Muscle layer of duodenum (tissue), 2 donors: ENCODE results near the gene CMKLR1.

Experiments used
- H3K27ac ChIP-seq: one replicate; pipeline ENCODE4 v1.7.0; 2013; ENCODE audit warnings: mild to moderate bottlenecking, low read length
- H3K27me3 ChIP-seq: one replicate; pipeline ENCODE4 v1.7.0; 2013; ENCODE audit warnings: low read depth, mild to moderate bottlenecking, control low read depth, low read length
- H3K36me3 ChIP-seq, 2 donors: one replicate each; pipeline ENCODE4 v1.7.0; 2013; ENCODE audit warnings: low read length in 2 of 2, control low read depth in 1 of 2, mild to moderate bottlenecking in 1 of 2; ENCODE audit not compliant: insufficient read depth in 2 of 2, control insufficient read depth in 1 of 2
- H3K4me1 ChIP-seq, 2 donors: one replicate each; pipeline ENCODE4 v1.7.0; 2013; ENCODE audit warnings: low read length in 2 of 2, mild to moderate bottlenecking in 2 of 2, control low read depth in 1 of 2, moderate library complexity in 1 of 2; ENCODE audit not compliant: insufficient read depth in 2 of 2, control insufficient read depth in 1 of 2
- H3K4me3 ChIP-seq, 2 donors: one replicate each; pipeline ENCODE4 v1.7.0; 2013; ENCODE audit warnings: low read length in 2 of 2, low read depth in 1 of 2, mild to moderate bottlenecking in 1 of 2
- H3K9me3 ChIP-seq, 2 donors: one replicate each; pipeline ENCODE4 v1.7.0; 2013; ENCODE audit warnings: low read length in 2 of 2, control low read depth in 1 of 2, mild to moderate bottlenecking in 1 of 2; ENCODE audit not compliant: control insufficient read depth in 1 of 2
- donor health status: healthy.

CMKLR1 gene

DNA sequence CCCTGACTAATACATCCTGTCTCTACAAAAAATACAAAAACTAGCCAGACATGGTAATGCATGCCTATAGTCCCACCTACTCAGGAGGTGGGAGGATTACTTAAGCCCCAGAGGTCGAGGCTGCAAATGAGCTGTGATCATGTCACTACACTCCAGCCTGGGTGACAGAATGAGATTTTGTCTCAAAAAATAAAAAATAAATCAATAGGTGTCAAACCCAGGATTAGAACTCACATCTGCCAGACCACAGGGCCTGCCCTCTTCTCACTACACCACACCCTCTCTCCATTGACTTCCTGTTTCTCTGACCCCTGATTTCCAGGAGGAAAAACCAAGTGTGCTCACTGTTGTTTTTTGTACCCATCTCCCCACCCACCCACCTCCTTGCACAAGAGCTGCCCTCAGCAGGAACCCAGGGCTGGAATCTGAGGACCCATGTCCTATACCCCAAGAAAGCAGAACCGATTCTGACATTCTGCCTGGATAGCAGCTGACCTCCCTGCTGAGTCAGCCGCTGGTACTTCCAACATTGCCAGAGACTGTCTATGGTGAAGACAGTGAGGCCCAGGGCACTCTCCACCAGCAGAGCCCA, 6.2 kb downstream of the CMKLR1 start:
- Histone ChIP-seq H3K4me3 (no peak overlapping the region), H3K27me3 (no peaks in the 10 kb centered on the region), H3K36me3 (no peaks in the 10 kb centered on the region), H3K4me1 (no peaks in the 10 kb centered on the region), H3K9me3 (peaks cover 0 to 3% of the 10 kb centered on the region in 2 donors), H3K27ac (peak overlapping the region; percentile 18)

DNA sequence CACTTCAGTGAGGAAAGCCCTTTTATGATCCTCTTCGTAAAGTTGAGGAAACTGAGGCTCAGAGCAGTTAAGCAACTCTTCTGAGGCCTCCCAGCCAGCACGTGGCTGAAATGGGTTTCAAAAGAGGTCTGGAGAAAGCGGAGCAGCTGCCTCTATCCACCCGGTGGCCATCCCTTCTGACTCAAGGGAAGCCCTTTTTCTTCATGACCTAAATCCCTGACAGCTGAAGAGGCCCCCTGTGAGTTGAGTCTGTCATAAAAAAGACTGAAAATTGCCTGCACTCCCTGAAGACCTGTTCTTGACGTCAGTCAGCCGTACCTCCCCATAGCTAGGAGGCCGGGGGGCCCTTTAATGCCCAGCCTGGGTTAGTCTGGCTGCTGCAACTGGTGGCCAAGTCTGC, 10.7 kb downstream of the CMKLR1 start:
- Histone ChIP-seq H3K27ac (no peak overlapping the region), H3K4me3 (no peak overlapping the region), H3K9me3 (peaks cover 0 to 3% of the 10 kb centered on the region in 2 donors), H3K4me1 (no peaks in the 10 kb centered on the region), H3K27me3 (no peaks in the 10 kb centered on the region), H3K36me3 (no peaks in the 10 kb centered on the region)

- H3K4me1 ChIP-seq: no peaks in the 10 kb centered on the region
- H3K4me3 ChIP-seq: no peak overlapping the region
- H3K27ac ChIP-seq: no peak overlapping the region
- no peaks in the 10 kb centered on the region for H3K36me3 ChIP-seq
- no peaks in the 10 kb centered on the region for H3K27me3 ChIP-seq
- H3K9me3 ChIP-seq: peaks cover 0 to 3% of the 10 kb centered on the region in 2 donors
Observed at GRCh38 chr12:108327621-108328344, 11.3 kb downstream of the CMKLR1 start.

- Histone ChIP-seq H3K4me3 (no peak overlapping the region), H3K4me1 (no peaks in the 10 kb centered on the region), H3K36me3 (no peaks in the 10 kb centered on the region), H3K9me3 (peaks cover 0 to 3% of the 10 kb centered on the region in 2 donors), H3K27me3 (no peaks in the 10 kb centered on the region), H3K27ac (no peak overlapping the region)
Observed at GRCh38 chr12:108326254-108326750, 12.8 kb downstream of the CMKLR1 start.

GRCh38 chr12:108325549-108325948, 13.6 kb downstream of the CMKLR1 start:
- no peak overlapping the region for H3K27ac ChIP-seq
- no peak overlapping the region for H3K4me3 ChIP-seq
- H3K36me3 ChIP-seq: no peaks in the 10 kb centered on the region
- no peaks in the 10 kb centered on the region for H3K4me1 ChIP-seq
- H3K27me3 ChIP-seq: no peaks in the 10 kb centered on the region
- peaks cover 0 to 3% of the 10 kb centered on the region in 2 donors for H3K9me3 ChIP-seq

DNA sequence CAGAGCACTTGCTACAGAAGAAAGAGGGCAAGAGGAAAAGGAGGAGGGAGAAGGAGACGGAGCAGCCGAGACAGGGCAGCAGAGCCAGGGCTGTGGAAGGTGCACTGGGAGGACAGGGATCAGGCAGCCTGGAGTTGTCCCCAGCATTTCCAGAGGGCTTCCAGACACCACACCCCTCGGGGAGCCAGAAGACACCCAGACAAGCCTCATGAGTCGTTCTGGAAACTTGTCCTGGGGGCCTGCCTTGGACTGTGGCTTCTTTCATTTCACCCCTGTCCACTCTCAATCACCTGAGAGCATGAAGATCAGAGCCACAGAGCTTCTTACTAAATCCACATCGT, 14.1 kb downstream of the CMKLR1 start:
- no peaks in the 10 kb centered on the region for H3K36me3 ChIP-seq
- no peak overlapping the region for H3K4me3 ChIP-seq
- no peak overlapping the region for H3K27ac ChIP-seq
- H3K4me1 ChIP-seq: no peaks in the 10 kb centered on the region
- no peaks in the 10 kb centered on the region for H3K27me3 ChIP-seq
- H3K9me3 ChIP-seq: peaks cover 0 to under 1% of the 10 kb centered on the region in 2 donors

- Histone ChIP-seq H3K4me1 (no peaks in the 10 kb centered on the region), H3K36me3 (no peaks in the 10 kb centered on the region), H3K27ac (no peak overlapping the region), H3K9me3 (no peaks in the 10 kb centered on the region), H3K27me3 (no peaks in the 10 kb centered on the region), H3K4me3 (no peak overlapping the region)
Observed at GRCh38 chr12:108324351-108325017, 14.6 kb downstream of the CMKLR1 start.

GRCh38 chr12:108323581-108323980, 15.5 kb downstream of the CMKLR1 start:
- Histone ChIP-seq H3K9me3 (no peaks in the 10 kb centered on the region), H3K27ac (no peak overlapping the region), H3K4me3 (no peak overlapping the region), H3K4me1 (no peaks in the 10 kb centered on the region), H3K36me3 (no peaks in the 10 kb centered on the region), H3K27me3 (no peaks in the 10 kb centered on the region)

DNA sequence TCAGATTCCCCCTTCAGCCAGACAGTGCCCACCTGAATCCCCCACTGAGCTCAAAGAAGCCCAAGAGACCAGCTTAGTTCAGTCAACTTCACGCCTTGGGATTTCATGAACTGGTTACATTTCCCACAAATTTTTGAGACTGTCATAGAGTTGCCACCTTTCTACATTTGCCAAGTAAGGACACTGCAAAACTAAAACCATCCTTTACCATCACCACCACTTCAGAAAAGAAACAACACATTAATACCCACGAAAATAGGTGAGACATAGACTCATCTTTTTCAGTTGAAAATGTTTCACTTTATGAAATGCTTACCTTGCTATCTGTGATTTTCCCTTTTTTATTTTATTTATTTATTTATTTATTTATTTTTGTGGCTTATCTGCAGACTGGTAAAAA, 16.1 kb downstream of the CMKLR1 start:
- Histone ChIP-seq H3K4me1 (no peaks in the 10 kb centered on the region), H3K4me3 (no peak overlapping the region), H3K36me3 (no peaks in the 10 kb centered on the region), H3K9me3 (no peaks in the 10 kb centered on the region), H3K27me3 (no peaks in the 10 kb centered on the region), H3K27ac (no peak overlapping the region)

DNA sequence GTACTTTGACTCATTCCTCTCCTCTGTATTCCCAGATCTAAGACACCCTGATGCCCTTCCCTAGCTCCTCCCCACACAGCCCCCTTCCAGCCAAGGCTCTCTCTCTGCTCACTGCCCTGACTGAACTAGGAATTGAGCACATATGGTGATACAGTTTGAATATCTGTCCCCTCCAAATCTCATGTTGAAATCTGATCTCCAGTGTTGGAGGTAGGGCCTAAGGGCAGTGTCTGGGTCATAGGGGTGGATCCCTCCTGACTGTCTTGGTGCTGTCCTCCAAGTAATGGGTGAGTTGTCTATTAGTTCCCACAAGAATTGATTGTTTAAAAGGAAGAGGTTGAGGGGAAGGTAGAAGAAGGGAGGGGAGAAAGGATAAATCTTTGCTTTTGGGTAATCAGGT, 17.4 kb downstream of the CMKLR1 start:
- Histone ChIP-seq H3K4me1 (no peaks in the 10 kb centered on the region), H3K9me3 (no peaks in the 10 kb centered on the region), H3K27me3 (no peaks in the 10 kb centered on the region), H3K27ac (no peak overlapping the region), H3K36me3 (no peaks in the 10 kb centered on the region), H3K4me3 (no peak overlapping the region)

GRCh38 chr12:108320507-108321293, 18.4 kb downstream of the CMKLR1 start:
- no peak overlapping the region for H3K27ac ChIP-seq
- H3K27me3 ChIP-seq: no peaks in the 10 kb centered on the region
- no peaks in the 10 kb centered on the region for H3K36me3 ChIP-seq
- peaks cover 0 to 5% of the 10 kb centered on the region in 2 donors for H3K4me1 ChIP-seq
- H3K4me3 ChIP-seq: no peak overlapping the region
- no peaks in the 10 kb centered on the region for H3K9me3 ChIP-seq
